Pons (tissue), 1 donor: Measurements from ENCODE around the gene ZNF665.
A peak's percentile ranks its signal among the peaks of the same experiment; 100 is the strongest.
"Not testable (repeated sequence)": the region's sequence is repeated elsewhere in the genome, so short reads cannot be mapped to it uniquely, and the experiment has no call there.

Experiments used
- DNase-seq: peaks from one replicate; pipeline ENCODE4 v3.0.0-alpha.2; 2016; ENCODE audit warnings: low spot score

The ZNF665 gene

GRCh38 chr19:53192771-53193534 is at the start of gene ZNF665:
ZNF665 (minus strand) TSS chr19:53193358; CDS start chr19:53182898, 10,460 bp downstream.
- DNase-seq: peak; percentile 88

GRCh38 chr19:53237114-53237777 is 44.1 kb upstream of the ZNF665 start:
- DNase-seq: no peak

DNA sequence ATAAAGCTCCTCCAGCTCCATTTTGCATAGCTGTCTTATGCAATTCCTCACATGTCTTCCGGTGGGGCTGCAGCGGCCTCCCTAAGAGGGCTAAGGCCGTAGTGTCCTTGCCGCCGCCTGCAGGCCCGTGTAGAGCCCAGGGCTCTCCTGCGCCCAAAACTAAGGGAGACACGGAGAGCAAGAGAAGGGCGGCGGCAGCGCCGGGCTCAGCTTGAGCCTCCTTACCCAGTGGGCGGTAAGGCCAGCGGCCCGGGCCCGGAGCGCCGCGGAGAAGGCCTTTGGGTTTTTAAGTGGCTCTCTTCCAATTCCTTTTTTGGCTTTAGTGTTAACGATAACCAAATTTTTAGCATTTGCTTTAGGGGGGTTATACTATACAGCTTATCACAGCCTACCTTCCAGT is 31.4 kb upstream of the ZNF665 start:
- DNase-seq: no peak

GRCh38 chr19:53222716-53223115 is 29.6 kb upstream of the ZNF665 start:
- not testable (repeated sequence) for DNase-seq

- no peak for DNase-seq
These were observed 19.7 kb upstream of the ZNF665 start for GRCh38 chr19:53212703-53213320.

DNA sequence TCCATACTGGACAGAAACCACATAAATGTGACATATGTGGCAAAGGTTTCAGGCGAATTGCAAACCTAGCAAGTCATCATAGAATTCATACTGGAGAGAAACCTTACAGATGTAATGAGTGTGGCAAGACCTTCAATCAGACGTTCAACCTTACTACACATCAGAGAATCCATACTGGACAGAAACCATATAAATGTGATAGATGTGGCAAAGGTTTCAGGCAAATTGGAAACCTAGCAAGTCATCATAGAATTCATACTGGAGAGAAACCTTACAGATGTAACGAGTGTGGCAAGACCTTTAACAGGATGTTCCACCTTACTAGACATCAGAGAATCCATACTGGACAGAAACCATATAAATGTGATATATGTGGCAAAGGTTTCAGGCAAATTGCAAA is 18.4 kb upstream of the ZNF665 start:
- DNase-seq: not testable (repeated sequence)

GRCh38 chr19:53196777-53197396 is 3.7 kb upstream of the ZNF665 start:
- peak; percentile 86 for DNase-seq

- DNase-seq: peak; percentile 92
These were observed 2.2 kb upstream of the ZNF665 start for GRCh38 chr19:53195265-53195903.

GRCh38 chr19:53193535-53194222 is 521 bp upstream of the ZNF665 start:
- no peak for DNase-seq

- DNase-seq: no peak
These were observed 2.9 kb downstream of the ZNF665 start for GRCh38 chr19:53190253-53190652.

DNA sequence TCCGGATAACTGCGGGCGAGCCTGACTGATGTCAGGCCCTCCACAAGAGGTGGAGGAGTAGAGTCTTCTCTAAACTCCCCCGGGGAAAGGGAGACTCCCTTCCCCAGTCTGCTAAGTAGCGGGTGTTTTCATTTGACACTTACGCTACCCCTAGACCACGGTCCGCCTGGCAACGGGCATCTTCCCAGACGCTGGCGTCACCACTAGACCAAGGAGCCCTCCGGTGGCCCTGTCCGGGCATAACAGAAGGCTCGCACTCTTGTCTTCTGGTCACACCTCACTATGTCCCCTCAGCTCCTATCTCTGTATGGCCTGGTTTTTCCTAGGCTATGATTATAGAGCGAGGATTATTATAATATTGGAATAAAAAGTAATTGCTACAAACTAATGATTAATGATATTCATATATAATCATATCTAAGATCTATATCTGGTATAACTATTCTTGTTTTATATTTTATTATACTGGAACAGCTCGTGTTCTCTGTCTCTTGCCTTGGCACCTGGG is 3.4 kb downstream of the ZNF665 start:
- DNase-seq: not testable (repeated sequence)

DNA sequence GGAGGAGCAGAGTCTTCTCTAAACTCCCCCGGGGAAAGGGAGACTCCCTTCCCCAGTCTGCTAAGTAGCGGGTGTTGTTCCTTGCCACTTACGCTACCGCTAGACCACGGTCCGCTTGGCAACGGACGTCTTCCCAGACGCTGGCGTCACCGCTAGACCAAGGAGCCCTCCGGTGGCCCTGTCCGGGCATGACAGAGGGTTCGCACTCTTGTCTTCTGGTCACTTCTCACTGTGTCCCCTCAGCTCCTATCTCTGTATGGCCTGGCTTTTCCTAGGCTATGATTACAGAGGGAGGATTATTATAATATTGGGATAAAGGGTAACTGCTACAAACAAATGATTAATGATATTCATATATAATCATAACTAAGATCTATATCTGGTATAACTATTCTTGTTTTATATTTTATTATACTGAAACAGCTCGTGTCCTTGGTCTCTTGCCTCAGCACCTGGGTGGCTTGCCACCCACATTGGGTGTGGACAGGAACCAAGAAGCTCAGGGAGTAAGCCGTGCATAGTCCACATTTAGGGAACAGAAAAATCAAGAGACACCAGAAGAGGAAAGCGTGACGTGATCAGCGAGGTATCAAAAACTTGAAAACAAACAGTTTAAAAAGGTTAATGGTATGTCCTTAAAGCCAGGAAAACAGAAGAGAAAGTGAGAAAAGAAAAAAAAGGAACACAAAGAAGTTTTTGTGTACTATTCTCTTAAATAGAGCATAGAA is 7.8 kb downstream of the ZNF665 start:
- not testable (repeated sequence) for DNase-seq

- DNase-seq: no peak
These were observed 9.9 kb downstream of the ZNF665 start for GRCh38 chr19:53183146-53183764.

DNA sequence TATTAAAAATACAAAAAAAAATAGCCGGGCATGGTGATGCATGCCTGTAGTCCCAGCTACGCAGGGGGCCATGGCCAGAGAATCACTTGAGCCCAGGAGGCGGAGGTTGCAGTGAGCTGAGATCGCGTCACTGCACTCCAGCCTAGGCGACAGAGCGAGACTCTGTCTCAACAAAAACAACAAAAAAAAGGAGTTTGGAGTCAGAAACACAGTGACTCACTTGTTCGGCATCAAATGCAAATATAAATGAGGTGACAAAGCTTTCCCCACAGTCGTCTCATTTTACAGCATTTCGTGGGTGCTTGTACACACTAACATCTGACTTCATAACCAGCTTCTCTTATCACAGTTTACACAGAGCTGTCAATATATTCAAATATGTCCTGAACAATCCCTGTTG is 11.0 kb downstream of the ZNF665 start:
- no peak for DNase-seq

- no peak for DNase-seq
These were observed 15.2 kb downstream of the ZNF665 start for GRCh38 chr19:53177986-53178385.

GRCh38 chr19:53172889-53173288 is 20.3 kb downstream of the ZNF665 start:
- DNase-seq: no peak

GRCh38 chr19:53165691-53166091 is 27.5 kb downstream of the ZNF665 start:
- DNase-seq: no peak

DNA sequence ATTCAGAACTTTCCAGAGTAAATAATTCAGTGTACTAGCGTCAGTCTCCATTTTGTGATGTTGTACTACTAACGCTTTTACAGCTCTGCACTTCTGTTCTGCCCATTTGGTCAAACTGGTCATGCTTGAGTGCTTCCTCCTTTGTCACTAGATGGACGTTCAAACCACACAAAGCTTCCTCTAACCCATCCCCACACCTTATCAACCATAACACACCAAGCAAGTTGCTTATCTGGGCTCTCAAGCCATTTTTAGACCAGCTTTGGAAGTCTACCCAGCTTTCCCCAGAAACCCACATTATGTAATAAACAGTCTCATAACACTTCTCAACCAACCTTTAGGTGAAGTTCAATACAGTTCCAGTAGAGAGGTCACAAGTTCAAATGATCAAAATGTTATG is 32.0 kb downstream of the ZNF665 start:
- no peak for DNase-seq

DNA sequence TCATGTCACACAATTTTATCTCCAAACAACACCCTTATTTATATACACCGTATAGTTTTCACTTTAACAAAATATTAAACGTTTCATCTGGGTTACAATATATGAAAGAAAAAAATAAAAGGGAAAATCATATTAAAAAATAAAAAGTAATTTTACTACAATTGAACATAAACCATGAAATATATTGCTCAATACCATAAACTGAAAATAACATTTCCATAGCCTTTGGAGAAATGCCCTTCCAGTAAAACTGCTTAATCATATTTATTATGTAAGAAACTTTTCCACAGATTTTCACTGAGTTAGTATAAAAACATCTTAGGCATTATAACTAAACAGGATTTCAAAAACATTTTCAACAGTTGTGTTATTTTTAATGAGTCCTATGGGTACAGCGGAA is 32.8 kb downstream of the ZNF665 start:
- no peak for DNase-seq

- DNase-seq: no peak
These were observed 35.0 kb downstream of the ZNF665 start for GRCh38 chr19:53158119-53158656.
